A673 (cell line): ENCODE measurements around the gene ZNF765. TPM values are rescaled to one million over a fixed set of nuclear protein-coding genes. Genes with fewer than 3 reads are reported as not detected.
"Not testable (repeated sequence)": the region's sequence is repeated elsewhere in the genome, so short reads cannot be mapped to it uniquely, and the experiment has no call there.

Experiments used
- Bru-seq: library from RNA; stranded (reverse); fragments of 400-500 nt; gene quantifications from one replicate; lab custom pipeline; 2021; lab: Mats Ljungman, UMichigan
- BruChase-seq, 2 experiments: library from RNA; stranded (reverse); fragments of 400-500 nt; gene quantifications; one replicate each; lab custom pipeline; 2021; lab: Mats Ljungman, UMichigan
- BruUV-seq: library from RNA; stranded (reverse); fragments of 400-500 nt; replicated peaks from 2 replicates; lab custom pipeline; 2021; lab: Mats Ljungman, UMichigan
- CTCF ChIA-PET: fragments of 300-600 bp; sonication (Branson Sonifier 250); formaldehyde crosslinking; loops from one replicate; lab custom pipeline; 2022; ENCODE audit warnings: antibody characterized with exemption; lab: Charles Lee
- POLR2A ChIA-PET: fragments of 300-600 bp; sonication (Branson Sonifier 250); formaldehyde crosslinking; loops from one replicate; lab custom pipeline; 2022; ENCODE audit warnings: antibody characterized with exemption; ENCODE audit not compliant: low non-redundant PET; lab: Charles Lee
- DNase-seq: peaks from one replicate; pipeline ENCODE4 v3.0.0-alpha.2; 2015; ENCODE audit warnings: low spot score
- H3K27ac ChIP-seq: fragments of 200-600 bp; sonication (generic); 2 replicates; pipeline ENCODE4 v1.5.1; 2016; ENCODE audit warnings: mixed run types, low read depth, mild to moderate bottlenecking, mixed read lengths, antibody characterized with exemption, low read length; ENCODE audit not compliant: poor library complexity, severe bottlenecking
- H3K27me3 ChIP-seq: fragments of 200-600 bp; sonication (generic); replicated peaks from 2 replicates; pipeline ENCODE4 v1.6.1; 2017; ENCODE audit warnings: mixed run types, low read depth, mild to moderate bottlenecking, mixed read lengths, antibody characterized with exemption, low read length; ENCODE audit not compliant: insufficient read depth, poor library complexity
- H3K36me3 ChIP-seq: fragments of 200-600 bp; sonication (generic); 2 replicates; pipeline ENCODE4 v1.6.1; 2016; ENCODE audit warnings: mixed run types, mild to moderate bottlenecking, mixed read lengths, antibody characterized with exemption, low read length; ENCODE audit not compliant: insufficient read depth, poor library complexity, severe bottlenecking
- H3K4me1 ChIP-seq: fragments of 200-600 bp; sonication (generic); 2 replicates; pipeline ENCODE4 v1.6.1; 2017; ENCODE audit warnings: mixed run types, mild to moderate bottlenecking, mixed read lengths, antibody characterized with exemption, low read length; ENCODE audit not compliant: insufficient read depth, poor library complexity, severe bottlenecking
- H3K4me3 ChIP-seq: fragments of 200-600 bp; sonication (generic); 2 replicates; pipeline ENCODE4 v1.5.1; 2016; ENCODE audit warnings: low read depth, mixed run types, mild to moderate bottlenecking, mixed read lengths, low read length; ENCODE audit not compliant: poor library complexity, severe bottlenecking
- H3K9me3 ChIP-seq: fragments of 200-600 bp; sonication (generic); 2 replicates; pipeline ENCODE4 v1.6.1; 2016; ENCODE audit warnings: mixed run types, low read depth, mild to moderate bottlenecking, mixed read lengths, antibody characterized with exemption, low read length; ENCODE audit not compliant: poor library complexity, severe bottlenecking
- EZH2 ChIP-seq: fragments of 200-600 bp; sonication (generic); IDR thresholded peaks from 2 replicates; pipeline ENCODE4 v1.6.1; 2017; ENCODE audit warnings: borderline replicate concordance, low read depth, mild to moderate bottlenecking, mixed read lengths, antibody characterized with exemption, low read length; ENCODE audit not compliant: poor library complexity, severe bottlenecking
- intact Hi-C: fragments of 100-400 bp; cut with micrococcal nuclease; formaldehyde crosslinking; loops from one replicate; pipeline ENCODE4 v1.10.0; 2022; ENCODE audit not compliant: unreplicated experiment
- long read RNA-seq: library from polyadenylated mRNA; stranded (forward); transcript quantifications from one replicate; pipeline ENCODE4 v2.0.0, GENCODE V29; 2022
- total RNA-seq: library from RNA; stranded (reverse); gene quantifications from 2 replicates; pipeline ENCODE4 v1.2.3, GENCODE V29; 2021
- TF ChIP-seq, protein P1 (sequence below): fragments of 300-800, 200-600 bp; sonication (generic); conservative IDR thresholded peaks from 2 replicates; pipeline ENCODE4 v1.5.1; 2017; ENCODE audit warnings: low read depth, mild to moderate bottlenecking, antibody characterized with exemption, low read length, moderate library complexity, mixed read lengths

Gene ZNF765
- total RNA-seq (7.3 and 10.4 TPM in 2 replicates), Bru-seq, nascent RNA (percentile 62 among the genes with signal in this experiment), BruChase-seq, experiment 1, labeled RNA remaining after a 2-hour chase (percentile 69 among the genes with signal in this experiment), BruChase-seq, experiment 2, labeled RNA remaining after a 6-hour chase (percentile 66 among the genes with signal in this experiment)
- long read RNA-seq, full-length matches to known transcripts = 7 of 10 reads
- long read RNA-seq, partial matches to known transcripts = 0 of 10 reads
- long read RNA-seq, other reads (novel, unspliced or antisense) = 3 of 10 reads

DNA sequence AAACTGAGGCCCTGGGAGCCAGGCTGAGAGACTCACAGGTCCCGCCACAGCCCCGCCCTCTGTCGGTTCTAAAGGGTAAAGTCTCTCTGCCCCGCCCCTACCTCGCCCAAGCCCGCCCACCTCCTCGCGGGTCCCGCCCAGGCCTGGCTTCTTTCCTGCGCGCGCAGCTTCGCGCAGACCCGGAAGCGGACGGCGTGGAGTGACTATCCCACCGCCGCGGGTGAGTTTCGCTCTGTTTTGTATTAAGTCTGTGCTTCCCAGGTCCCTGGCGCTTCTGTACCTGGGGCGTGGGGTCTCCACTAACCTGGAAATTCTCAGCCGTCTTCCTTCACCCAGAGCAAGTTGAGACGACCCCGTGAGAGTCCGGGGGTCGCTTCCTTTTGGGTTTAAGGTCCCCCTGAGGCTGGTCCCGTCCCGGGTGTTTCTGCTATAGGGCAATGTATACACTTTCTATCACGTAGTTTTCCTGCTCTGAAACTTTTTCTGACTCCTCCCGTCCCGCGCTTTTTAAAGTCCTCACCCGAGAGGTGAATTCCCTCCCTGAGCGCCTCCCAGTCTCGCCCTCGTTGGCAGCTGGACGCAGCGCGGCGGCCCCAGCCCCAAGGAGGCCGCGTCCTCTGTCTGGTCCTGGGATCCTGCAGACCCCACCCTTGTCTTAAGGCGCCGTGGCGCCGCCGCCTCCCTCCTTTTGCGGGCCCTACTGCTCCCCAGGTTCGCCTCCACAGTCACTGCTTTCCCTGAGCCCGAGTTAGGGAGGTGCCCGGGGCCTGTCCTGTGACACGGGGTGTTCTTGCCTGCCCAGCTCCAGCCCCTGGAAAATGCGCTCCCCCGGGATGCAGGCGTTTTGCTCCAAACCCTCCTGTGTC, at the start of gene ZNF765:
Gene ZNF765, plus strand, starts transcription at position 176 of the 866 bp plus-strand sequence. CDS start 2,867 bp downstream, outside the sequence.
- POLR2A ChIA-PET = no interaction called here
- intact Hi-C loops = no loop called here
- BruUV-seq = no TSS peak

DNA sequence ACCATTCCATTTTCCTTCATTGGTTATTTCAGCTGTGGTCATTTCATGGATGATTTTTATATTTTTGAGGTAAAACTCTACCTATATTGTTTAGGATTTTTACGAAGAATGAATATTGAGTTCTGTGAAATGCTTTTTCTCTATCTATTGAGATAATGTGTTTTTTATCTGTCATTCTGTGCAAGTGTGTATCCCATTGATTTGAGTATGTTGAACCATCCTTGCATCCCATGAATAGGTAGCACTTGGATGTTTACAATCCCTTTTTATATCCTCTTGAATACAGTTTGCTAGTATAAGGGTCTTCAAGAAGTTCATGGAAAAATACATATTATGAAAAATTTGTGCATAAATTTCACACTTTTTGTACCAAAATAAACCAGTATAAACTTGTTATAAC, 39.2 kb upstream of the ZNF765 start:
- CTCF ChIA-PET = no interaction called here
- no peak for DNase-seq
- H3K27ac ChIP-seq = no peak overlapping the region
- POLR2A ChIA-PET = no interaction called here
- H3K4me1 ChIP-seq = no peaks in the 10 kb centered on the region
- H3K4me3 ChIP-seq = no peak overlapping the region
- no TSS peak for BruUV-seq
- H3K9me3 ChIP-seq = peaks cover 69% of the 10 kb centered on the region
- intact Hi-C loops = no loop called here
- TF ChIP-seq EZH2 = no peak
- TF ChIP-seq, protein P1, sequence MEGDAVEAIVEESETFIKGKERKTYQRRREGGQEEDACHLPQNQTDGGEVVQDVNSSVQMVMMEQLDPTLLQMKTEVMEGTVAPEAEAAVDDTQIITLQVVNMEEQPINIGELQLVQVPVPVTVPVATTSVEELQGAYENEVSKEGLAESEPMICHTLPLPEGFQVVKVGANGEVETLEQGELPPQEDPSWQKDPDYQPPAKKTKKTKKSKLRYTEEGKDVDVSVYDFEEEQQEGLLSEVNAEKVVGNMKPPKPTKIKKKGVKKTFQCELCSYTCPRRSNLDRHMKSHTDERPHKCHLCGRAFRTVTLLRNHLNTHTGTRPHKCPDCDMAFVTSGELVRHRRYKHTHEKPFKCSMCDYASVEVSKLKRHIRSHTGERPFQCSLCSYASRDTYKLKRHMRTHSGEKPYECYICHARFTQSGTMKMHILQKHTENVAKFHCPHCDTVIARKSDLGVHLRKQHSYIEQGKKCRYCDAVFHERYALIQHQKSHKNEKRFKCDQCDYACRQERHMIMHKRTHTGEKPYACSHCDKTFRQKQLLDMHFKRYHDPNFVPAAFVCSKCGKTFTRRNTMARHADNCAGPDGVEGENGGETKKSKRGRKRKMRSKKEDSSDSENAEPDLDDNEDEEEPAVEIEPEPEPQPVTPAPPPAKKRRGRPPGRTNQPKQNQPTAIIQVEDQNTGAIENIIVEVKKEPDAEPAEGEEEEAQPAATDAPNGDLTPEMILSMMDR = no peak
- peaks cover 23% of the 10 kb centered on the region for H3K36me3 ChIP-seq
- no peaks in the 10 kb centered on the region for H3K27me3 ChIP-seq

More for the DNA sequence above, at the start of gene ZNF765:
- CTCF ChIA-PET = no interaction called here
- Histone ChIP-seq H3K4me3 (peak within 1 kb of the TSS; percentile 91), H3K4me1 (no peaks in the 10 kb centered on the region), H3K27me3 (no peaks in the 10 kb centered on the region), H3K27ac (peak within 1 kb of the TSS; percentile 75), H3K9me3 (no peaks in the 10 kb centered on the region), H3K36me3 (peaks cover 7% of the 10 kb centered on the region)
- no peak for TF ChIP-seq EZH2
- TF ChIP-seq, protein P1 = peak; percentile 52; the same call in 1 of the 2 replicates
- peak; percentile 92 for DNase-seq

DNA sequence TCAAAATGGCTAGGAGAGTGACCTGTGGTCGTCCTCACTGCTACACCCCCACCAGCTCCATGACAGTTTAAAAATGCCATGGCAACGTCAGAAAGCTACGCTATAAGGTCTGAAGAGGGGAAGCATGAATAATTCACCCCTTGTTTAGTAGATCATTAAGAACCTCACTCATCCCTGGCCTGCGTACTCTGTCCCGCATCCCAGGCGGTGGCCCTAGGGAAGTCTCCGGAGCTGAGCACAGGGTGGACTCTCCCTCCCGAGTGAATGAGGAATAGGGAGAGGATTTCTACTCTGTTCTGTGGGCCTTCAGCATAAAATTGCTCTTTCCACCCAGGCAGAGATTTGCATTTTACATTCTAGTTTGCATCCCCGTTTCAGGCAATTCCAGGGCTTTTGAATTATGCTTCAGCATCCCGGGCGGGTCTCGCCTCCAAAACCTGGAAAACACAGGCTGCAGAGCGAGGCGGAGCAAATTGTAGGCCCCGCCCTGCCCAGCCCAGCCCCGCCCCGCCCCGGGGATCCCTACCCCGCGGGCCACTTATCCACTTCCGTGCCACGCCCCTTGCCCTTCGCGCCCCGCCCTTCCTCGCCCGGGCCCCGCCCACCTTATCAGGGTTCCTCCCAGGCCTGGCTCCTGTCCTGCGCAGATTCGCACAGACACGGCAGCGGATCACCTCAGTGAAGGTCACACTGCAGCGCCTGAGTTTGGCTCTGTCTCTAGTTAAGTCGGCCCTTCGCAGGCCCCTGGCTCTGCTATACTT, 36.9 kb upstream of the ZNF765 start:
- ChIA-PET CTCF (no interaction called here), POLR2A (no interaction called here)
- H3K4me3 ChIP-seq = no peak overlapping the region
- TF ChIP-seq EZH2 = no peak
- no TSS peak for BruUV-seq
- H3K4me1 ChIP-seq = no peaks in the 10 kb centered on the region
- intact Hi-C loops = no loop called here
- H3K9me3 ChIP-seq = peaks cover 47% of the 10 kb centered on the region
- no peaks in the 10 kb centered on the region for H3K27me3 ChIP-seq
- DNase-seq = no peak
- H3K36me3 ChIP-seq = peaks cover 3% of the 10 kb centered on the region
- no peak overlapping the region for H3K27ac ChIP-seq

DNA sequence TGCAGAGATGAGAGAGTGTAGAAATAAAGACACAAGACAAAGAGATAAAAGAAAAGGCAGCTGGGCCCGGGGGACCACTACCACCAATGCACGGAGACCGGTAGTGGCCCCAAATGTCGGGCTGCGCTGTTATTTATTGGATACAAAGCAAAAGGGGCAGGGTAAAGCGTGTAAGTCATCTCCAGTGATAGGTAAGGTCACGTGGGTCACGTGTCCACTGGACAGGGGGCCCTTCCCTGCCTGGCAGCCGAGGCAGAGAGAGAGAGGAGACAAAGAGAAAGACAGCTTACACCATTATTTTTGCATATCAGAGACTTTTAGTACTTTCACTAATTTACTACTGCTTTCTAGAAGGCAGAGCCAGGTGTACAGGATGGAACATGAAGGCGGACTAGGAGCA, 34.9 kb upstream of the ZNF765 start:
- H3K4me1 ChIP-seq, H3K27me3 ChIP-seq, BruUV-seq, H3K4me3 ChIP-seq, CTCF ChIA-PET, H3K27ac ChIP-seq, H3K36me3 ChIP-seq, DNase-seq, intact Hi-C loops: not testable (repeated sequence)
- POLR2A ChIA-PET = interaction anchor here (0.7 kb wide), 1 partner anchor 105 kb away, joined by 3 read pairs; no protein-coding TSS in a partner anchor
- peaks cover 27% of the 10 kb centered on the region for H3K9me3 ChIP-seq
